NCI-H510A treated with DMSO at 0.1 percent for 48 hours (cell line): ENCODE data around the gene PPIB.
"Not testable (repeated sequence)": the region's sequence is repeated elsewhere in the genome, so short reads cannot be mapped to it uniquely, and the experiment has no call there.

ENCODE experiments used
- DNase-seq: peaks from one replicate; lab custom pipeline; 2025; lab: John Stamatoyannopoulos, UW

PPIB gene

DNA sequence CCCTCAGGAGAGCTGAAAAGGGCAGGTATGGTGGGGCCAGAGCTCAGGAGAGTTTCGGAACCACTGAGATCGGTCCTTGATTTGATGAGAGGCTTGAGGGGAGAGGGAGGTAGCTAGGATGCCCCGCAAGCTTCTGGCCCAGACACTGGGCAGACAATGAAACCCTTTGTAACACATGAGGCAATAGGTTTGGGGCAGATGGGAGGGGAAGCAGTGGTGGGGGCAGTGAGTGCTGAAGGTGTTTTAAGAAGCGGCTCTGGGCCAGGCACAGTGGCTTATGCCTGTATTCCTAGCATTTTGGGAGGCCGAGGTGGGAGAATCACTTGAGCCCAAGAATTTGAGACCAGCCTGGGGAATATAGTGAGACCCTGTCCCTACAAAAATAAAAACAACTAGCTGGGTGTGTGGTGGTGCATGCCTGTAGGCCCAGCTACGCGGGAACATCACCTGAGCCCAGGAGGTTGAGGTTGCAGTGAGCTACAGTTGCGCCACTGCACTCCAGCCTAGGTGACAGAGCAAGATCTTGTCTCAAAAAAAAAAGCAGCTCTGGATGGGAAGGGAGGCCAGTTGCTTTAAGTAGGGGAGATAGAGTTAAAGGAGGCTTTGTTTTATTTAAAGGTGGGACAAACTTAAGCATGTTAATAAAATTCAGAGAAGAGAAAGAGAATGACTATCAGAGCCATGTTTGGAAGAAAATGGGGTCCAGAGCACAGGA lies 20.9 kb downstream of the PPIB start:
- no peak for DNase-seq

DNA sequence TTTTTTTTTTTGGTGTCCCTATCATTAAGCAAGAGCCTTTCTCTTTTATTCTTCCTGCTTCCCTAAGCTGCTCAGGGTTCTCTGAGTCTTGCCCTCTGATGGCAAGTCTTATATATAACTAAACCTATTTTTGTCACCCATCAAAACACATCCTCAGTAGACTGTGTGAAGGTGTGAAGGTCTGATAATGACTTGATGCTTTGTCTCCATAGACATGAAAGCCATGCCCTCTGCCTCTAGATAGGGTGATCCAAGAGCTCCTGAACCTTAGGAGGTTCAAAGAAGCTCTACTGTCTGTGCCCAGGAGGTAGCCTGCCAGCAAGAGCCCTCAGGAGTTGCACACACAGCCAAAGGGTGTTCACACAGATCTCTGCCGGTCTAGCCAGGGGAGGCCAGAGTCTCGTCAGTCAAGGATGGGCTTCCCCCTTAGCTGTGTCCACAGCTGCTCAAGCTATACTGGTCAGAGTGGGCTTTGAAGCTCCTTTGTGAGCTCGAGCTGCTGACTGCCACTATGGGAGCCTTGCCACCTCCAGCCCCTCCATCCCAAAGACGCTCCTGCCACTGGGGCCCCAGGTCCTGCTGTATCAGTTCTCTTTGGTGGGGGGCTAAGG lies 24.4 kb downstream of the PPIB start:
- no peak for DNase-seq

DNA sequence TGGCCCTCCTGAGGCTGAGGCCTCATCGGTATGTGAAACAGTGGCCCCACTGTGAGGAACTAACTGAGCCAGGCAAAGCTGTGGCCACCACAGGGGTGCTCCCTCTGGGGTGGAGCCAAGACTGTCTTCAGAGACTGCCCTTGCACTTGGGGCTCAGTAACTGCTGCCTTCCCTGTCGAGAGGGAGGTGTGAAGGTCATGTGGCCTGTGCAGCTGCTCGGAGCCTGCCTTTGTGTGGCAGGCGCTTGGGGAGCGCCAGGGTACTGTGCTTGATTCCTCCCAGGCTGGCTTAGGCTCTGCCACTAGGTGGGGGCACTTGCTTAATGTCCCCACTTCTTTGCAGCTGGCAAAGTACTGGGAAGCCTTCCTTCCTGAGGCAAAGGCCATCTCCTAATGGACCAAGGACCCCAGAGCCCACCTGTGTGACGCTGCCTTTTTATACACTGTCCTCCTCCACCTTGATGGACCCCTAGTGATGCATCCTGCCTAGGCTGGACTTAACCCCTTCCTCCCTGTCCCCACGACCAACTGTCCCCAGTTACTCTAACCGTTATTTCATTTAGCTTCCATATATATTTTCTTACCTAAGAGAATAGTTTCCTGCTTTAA lies 25.5 kb downstream of the PPIB start:
- no peak for DNase-seq

DNA sequence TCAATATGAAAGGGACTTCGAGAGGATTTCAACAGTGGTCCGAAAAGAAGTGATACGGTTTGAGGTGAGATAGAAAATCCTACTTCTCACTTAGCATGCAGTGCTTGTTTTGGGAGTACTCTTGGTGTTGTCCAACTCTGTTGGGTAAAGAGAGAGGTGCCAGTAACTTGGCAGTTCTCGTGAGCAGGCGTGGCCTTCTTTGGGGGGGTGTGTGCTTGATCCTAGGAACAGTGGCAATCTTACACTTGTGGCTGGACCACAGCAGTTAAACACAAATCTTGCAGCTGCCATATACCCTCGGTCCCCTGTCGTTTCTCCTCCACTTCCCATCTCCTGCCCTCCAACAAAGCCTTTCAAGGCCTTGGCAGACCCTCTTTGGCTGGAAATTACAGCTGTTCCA lies 26.5 kb downstream of the PPIB start:
- no peak for DNase-seq

DNA sequence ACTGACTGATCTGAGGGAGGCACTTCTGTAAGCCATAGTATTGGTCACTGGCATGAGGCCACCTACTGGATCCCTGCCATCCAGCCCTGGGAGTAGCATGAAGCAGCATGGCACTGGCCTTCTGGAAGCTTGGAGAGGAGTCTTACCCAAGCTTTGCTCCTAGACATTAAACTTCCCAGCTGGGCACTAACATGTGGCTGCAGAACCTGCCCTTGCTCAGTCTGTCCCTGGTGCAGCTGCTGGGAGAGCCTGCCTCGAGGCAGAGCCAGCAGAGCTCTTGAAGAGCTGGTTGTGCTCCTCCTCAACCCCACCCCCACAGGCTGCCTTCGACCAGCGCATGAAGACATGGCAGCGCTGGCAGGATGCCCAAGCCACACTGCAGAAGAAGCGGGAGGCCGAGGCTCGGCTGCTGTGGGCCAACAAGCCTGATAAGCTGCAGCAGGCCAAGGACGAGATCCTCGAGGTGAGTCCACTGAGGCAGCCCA lies 28.4 kb downstream of the PPIB start:
- DNase-seq, result no peak

DNA sequence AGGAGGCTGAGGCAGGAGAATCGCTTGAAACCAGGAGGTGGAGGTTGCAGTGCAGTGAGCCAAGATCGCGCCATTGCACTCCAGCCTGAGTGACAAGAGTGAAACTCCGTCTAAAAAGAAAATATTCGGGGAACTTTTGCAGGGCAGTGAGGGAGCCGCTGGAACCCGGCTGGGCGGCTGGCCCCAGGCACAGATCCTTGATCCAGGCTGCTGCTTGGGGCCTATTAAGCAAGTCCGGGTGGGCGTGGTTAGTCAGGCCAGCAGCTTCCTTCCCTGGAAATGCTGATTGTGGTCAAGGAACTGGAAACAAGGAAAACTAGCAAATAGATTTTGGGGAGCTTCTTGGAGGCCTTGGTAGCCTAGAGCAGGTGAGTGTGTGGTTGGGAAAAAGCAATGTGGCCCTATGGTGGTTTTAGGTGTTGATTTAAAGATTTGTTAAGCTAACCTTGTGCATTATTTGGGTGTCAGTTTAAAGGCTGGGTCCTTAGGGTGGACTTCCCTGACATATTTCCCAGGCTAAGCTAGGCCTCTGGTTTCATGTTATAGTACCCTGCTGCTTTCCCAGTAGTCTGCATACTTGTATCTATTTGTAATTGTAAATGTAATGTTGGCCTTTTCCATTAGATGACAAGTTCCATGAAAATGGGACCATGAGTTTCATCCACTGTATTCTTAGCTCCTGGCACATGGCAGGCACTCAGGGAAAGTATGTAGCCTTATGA lies 29.0 kb downstream of the PPIB start:
- no peak for DNase-seq

DNA sequence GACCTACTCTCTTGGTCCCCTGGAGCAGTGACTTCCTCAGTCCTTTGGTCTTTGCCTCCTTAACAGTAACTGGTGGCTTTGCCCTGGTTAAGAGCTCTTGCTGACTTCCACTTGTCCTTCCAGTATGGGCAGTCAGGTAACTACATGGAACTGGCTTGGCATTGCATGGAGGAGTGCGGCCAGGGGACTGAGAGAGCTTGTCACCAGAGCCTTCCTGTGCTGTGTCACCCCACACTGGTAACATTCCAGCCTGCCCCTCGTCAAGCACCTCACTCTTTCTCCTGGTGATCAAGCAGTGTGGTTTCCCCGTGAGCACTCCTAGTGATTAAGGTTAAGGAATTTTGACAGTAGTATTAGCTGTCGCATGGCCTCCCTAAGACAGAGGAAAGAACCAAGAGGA lies 30.6 kb downstream of the PPIB start:
- DNase-seq, result no peak

DNA sequence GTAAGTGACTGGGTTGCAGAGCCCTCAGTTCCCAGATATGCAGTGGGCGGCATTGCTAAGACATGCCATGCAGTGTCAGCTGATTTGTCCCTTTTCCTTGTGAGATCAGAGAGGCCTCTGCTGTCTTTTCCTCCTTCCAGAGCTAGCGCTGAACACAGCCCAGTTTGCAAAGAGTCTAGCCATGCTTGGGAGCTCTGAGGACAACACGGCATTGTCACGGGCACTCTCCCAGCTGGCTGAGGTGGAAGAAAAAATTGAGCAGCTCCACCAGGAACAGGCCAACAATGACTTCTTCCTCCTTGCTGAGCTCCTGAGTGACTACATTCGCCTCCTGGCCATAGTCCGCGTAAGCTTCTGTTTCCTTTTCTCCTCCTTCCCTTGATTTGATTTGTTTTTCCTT lies 31.3 kb downstream of the PPIB start:
- no peak for DNase-seq

DNA sequence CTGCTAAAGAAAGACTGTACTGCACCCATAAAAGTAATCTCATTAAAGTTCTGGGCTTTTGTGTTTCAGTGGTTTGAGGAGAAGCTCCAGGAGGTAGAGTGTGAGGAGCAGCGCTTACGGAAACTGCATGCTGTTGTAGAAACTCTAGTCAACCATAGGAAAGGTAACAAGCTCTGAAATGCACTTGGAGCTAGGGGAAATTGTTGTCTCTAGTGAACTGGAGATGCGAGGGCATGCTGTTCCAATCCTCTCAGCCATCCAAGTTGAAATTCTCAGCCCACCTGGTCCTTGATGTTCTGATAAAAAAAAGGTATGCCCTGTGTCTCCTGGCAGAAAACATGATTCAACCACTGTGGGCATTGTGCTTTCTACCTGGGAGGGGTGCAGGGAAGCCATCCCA lies 32.7 kb downstream of the PPIB start:
- no peak for DNase-seq

DNA sequence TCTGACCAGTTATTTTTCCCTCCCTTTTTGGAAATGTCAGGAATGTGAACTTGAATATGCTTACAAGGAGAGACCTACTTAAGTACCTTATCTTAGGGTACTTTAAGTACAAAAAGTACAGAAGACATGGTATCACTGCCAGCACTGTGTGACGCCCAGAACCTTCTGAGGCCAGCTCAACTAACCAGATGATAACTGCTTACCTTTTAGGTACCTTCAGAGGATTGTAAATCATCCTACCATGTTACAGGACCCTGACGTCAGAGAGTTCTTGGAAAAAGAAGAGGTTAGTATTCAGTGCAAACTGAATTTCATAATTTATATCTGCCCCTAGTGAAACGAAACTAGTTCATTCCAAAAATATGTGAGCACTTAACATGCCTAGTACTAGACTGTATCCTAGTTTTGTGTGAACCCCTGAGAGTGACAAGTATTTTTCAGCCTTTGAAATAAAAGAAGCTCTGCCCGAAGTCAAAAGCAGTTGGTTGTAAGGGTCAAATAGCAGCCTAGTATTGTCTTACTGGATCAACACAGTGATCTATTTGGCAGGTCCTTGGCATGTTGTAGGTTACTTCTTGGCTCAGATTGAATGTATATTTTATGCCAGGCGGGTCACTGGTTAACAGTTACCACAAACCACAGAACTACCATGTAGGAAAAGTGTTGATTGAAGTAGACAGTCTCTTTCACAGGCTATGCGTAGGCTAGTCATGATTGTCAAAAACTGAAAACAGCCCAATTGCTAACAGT lies 35.1 kb downstream of the PPIB start:
- DNase-seq, result no peak

DNA sequence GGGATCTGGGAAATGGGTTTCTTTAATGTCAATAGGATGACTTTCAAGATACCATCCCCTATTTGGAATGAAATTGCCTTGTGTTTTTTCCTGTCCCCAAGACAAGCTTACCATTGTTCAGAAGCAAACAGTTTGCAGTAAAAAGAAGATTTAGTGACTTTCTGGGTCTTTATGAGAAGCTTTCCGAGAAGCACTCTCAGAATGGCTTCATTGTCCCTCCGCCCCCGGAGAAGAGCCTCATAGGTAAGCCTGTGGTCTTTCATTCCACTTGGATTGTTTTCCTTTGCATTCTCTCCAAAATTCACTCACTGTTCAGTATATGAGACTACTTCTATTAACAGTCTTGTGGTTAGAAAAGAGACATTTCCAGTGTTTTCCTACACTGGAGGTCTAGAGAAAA lies 36.8 kb downstream of the PPIB start:
- DNase-seq, result no peak

DNA sequence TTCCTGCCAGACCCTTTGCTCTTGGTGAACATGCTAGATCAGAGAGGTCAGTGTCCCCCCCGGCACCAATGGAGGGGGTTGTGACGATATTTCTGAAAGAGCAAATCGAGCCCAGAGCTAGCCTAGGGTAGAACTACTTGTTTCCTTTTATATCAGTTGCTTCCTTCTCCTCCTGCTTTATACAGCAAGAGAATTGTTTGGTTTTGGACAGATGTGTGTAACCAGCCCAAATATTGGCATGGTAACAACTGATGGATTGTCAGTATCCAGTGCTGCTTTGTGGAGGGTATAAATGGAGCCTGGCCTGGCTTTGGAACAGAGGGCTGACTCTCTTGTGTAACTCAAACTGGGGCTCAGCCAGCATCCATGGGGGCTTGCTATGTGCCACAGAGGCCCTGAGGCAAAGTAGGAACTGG lies 39.9 kb downstream of the PPIB start:
- no peak for DNase-seq

DNA sequence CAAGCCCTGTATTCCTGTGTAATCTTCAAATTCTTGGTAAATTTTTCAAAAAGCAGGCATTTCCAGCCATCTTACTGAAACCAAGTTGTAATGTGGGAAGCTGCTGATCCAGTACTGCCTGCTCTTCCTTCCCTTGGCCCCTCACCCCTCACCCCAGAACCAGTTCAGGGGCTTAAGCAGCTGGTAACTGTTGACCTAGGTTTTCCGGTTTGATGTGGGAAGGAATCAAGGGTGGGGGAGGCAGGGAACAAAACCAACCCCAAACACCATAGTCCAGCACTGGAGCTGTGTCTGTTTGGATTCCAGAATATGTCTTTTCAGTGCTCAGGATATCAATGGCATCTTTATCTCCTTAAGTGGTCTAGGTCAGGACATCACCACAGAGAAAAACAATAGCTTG lies 40.4 kb downstream of the PPIB start:
- no peak for DNase-seq

DNA sequence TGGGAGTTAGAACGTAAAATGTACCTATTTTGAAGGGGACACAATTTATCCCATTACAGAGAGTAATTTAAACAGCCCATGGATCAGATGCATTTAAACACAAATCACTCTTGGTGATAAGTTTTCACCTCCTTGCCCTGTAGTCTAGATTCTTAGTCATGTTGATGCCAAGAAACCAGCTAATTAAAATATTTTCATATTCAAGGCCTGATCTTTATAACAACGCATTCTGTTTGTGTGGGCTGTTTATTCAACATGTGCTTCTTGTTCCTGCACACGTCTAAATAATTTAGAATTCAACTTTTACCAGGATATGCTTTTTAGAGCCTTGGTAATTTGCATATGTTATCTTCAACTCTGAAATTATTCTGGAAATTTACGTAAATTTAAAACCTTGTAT lies 41.2 kb downstream of the PPIB start:
- no peak for DNase-seq

DNA sequence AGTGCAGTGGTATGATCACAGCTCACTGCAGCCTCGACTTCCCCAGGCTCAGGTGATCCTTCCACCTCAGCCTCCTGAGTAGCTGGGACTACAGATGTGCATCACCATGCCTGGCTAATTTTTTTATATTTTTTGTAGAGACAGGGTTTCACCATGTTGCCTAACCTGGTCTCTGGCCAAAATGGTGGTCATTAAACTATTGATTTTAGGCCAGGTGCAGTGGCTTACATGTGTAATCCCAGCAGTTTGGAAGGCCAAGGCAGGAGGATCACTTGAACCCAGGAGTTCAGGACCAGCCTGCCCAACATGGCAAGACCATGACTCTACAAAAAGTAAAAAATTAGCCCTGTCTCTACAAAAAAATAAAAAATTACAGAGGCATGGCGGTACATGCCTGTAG lies 42.5 kb downstream of the PPIB start:
- DNase-seq, result not testable (repeated sequence)

DNA sequence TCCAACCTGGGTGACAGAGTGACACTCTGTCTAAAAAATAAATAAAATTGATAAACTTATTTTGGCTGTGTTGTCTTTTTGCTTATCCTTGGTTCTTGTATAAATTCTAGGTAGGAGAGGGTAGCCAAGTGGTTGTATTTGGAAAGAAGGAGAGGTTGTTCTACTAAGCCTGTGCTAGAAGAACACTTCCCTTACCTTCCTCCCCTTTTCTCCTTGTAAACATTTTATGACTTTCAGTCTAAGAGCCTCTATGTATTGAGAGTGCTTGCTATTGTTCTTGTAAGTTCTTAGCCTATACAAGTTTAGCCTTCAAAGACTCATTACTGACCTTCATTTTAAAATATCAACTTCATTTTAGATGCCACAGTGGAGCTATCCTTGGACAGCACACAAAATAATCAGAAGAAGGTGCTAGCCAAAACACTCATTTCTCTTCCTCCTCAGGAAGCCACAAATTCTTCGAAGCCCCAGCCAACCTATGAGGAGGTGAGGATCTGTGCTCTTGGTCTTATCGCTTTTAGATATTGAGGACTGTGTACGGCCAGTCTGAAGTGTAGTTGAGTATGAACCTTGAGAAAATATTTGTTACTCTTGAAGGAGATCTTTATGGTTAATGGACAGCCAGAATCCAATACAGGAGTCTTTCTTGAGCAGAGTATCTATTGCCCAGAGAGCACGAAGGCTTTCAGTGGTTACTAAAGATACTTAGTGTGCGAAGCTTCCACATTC lies 44.9 kb downstream of the PPIB start:
- no peak for DNase-seq

DNA sequence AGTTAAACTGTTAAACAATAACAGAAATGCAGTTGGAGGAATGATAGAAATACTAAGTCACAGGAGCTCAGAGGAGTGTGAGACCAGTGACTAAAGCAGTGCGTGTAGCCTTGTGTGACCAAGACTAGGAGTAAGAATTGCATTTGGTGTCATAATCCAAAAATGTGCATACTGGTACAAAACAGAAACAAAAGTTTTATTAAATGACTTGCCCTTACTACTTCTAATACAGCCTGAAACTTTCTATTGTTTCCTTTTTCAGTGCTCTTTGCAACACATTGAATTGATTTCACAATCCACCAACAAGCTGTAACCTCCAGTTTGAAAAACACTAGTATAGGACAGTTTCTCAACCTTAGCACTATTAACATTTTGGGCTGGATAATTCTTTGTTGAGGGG lies 49.9 kb downstream of the PPIB start:
- DNase-seq, result no peak

DNA sequence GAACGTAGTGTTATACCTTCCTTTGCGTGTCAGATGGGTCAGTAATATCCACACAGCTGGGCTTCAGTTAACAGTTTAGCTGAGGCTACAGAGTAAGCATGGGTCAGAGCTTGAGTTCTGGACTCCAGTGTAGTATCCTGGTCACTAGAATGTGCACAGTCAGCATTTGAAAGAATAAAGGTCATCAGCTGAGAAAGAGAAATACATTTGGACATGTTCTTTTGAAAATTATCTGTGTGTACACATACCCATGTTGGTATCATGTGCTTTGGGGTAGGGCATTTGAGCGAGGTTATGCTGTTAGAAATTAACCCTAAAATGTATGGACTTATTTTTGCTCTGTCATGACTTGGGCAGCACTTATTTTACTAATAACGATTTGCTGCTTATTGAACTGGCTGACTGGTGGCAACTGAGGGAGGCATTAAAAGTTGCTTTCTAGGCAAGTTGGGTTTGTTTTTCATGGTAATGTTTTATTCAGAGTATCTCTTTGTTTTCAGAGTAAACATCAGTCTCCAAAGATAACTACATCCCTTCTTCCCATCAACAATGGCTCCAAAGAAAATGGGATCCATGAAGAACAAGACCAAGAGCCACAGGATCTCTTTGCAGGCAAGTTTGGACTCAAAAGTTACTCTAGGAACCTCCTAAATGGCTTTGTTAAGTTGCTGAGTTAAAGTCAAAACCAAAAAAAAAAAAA lies 50.6 kb downstream of the PPIB start:
- DNase-seq, result no peak

DNA sequence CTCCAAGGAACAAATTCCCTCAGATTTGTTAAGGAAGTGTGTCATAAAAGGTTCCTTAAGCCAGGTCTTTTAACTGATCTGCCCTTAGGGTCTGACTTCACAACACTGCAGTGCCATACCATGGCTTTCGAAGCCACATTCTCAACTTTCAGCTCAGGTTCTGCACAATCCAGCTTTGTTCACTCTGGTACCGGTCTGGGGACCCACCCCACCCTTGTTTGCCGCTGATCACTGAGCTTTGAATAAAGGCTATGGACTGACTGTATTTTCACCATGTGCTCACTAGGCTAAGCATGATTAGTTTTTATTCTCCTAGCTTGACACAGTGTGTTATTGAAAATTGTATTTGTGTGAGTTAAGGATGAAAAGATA lies 51.2 kb downstream of the PPIB start:
- no peak for DNase-seq

DNA sequence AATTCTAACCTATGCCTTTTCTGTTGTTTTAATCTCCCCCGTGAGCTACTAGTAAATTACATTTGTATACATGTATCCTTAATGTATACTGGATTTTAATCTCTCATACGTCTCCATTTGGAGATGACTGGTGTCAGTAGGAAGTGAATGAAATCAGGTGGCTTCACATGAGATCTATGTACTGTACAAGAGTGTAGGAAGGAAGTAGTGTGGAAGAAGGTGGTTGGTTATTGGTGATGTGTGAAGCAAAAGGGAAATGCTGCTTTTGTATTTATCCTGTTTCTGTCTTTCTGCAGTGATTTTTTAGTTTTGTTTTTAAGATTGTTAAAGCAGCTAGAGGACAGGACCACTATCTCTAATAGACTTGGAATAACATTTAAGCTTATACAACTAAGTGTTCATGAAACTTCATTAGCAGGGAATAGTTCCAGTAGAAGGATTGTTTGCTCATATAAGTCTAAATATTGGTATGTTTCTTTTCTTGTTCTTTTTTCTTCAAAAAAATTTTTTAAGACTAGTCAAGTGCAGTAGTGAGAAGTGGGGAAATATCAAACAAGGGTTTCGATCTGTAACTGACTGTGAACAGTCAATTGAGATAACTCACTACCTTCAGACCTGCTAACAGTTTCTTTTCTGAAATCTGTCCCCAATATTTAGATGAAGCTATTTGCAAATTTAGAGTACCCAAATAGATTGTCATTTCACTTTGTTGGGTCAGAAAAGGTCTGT lies 51.7 kb downstream of the PPIB start:
- DNase-seq, result no peak
